Myocyte (in vitro differentiated cells): ENCODE data around the gene TAC4. TPM values are rescaled to one million over a fixed set of nuclear protein-coding genes. Genes with fewer than 3 reads are reported as not detected.

Experiments used
- DNase-seq: peaks from one replicate; pipeline ENCODE4 v3.0.0-alpha.2; 2012; ENCODE audit warnings: low read depth
- total RNA-seq: library from RNA; depleted of rRNA; stranded (reverse); fragments of >200 nt; gene quantifications from 2 replicates; pipeline ENCODE4 v1.2.3, GENCODE V29; 2014

The TAC4 gene
- total RNA-seq, 1 donor from 2014 or later: not detected

DNA sequence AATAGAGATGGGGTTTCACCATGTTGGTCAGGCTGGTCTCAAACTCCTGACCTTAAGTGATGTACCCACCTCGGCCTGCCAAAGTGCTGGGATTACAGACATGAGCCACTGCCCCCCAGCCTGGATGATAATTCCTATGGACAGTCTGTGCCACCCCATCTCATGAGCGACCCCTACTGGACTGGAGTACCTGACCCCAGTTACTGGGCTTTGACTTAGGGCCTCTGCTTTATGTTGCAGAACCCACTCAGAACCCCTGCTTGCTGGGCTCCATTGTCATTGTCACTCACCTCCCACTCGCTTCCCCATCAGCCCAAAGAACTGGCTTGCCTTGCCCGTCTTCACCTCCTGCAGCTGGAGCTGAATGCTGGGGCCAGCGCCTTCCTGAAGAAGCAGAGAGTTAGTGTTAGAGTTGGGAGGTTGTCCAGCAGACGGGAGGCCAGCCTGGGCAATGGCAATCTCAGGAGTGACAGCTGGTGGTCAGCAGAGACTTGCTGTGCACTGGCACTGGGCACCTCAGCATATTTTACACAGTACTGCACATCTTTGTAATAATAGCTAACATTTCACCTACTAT is 4.0 kb downstream of the TAC4 start:
- DNase-seq: no peak

DNA sequence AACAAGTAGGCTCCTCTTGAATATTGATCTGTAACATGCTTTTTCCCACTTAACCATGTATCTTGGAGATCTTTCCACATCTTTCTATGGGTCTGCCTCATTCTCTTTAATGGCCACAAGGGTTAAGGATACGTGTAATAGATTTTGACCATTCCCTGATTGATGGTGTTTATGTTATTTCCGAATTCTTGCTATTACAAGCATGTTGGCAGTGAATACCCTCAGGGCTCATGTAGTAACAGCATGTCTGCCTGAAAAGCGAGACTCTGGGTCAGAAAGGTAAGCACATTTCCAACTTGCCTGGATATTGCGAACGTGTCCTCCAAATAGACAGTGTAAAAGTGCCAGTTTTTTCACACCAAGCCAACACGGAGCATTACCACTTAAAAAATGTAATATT is 5.0 kb downstream of the TAC4 start:
- DNase-seq: no peak

GRCh38 chr17:49842371-49842770 is 5.5 kb downstream of the TAC4 start:
- DNase-seq: no peak

- DNase-seq: no peak
Measured at GRCh38 chr17:49841548-49841947, 6.3 kb downstream of the TAC4 start.

DNA sequence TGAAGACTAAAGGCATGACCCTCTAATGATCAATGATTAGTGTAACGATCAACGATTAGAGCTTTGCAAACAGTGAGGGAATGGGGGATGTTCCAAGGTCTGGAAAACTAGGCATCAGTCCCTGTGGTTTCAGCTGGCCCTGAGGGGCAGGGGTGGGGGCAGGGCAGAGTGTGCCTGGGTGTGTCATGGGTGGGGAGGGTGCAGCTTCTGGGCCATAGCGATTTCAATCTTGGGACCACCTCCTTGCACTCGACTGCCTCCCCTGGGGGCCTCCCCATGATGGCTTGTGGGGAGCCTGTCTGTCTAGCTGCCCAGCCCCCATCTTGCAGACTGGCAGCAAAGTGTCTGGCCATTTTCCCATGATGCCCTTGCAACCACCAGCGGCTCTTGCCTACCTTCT is 8.4 kb downstream of the TAC4 start:
- DNase-seq: no peak

DNA sequence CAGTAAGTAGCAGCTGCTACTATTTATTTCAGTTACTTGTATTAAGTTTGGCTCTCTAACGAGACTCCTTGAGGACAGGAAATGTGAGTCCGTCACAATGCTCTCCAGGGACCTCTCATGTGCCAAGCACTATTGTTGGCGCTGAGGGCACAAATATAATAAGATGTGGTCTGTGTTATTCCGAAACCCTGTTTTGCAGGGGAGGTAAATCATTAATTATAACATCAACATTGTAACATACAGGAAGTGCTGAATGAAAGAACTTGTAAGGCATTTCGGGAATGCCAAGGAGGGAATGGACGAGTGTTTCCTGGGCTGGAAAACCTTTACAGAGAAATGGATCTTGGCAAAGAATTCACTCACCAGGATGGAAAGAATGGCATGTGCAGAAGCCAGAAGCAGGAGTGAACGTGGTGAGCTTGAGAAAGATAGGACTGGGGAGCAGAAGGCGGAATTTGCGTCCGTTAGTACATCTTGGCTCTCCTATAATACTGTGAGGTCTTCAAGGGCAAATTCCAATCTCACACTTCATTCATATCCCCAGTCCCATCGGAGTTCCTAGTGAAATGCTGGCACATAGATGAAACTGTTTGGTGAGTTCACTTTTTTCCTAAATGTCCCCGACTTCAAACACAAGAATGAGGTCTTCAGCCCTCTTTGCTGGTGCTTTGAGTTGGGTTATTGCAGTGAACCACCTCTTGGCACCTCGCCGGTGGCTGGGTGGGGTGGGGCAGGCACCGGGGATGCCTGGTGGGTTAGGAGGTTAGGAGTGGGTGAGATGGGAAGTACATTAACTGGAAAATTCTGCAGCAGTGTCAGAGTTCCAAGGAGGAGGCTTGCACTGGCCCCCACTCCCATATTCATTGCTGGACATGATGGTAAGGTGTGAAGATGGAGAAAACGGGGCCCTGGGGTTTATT is 11.5 kb downstream of the TAC4 start:
- DNase-seq: peak; percentile 28

- DNase-seq: no peak
Measured at GRCh38 chr17:49835472-49835871, 12.4 kb downstream of the TAC4 start.

GRCh38 chr17:49834118-49834743 is 13.6 kb downstream of the TAC4 start:
- DNase-seq: no peak

GRCh38 chr17:49832840-49833599 is 14.8 kb downstream of the TAC4 start:
- DNase-seq: no peak

DNA sequence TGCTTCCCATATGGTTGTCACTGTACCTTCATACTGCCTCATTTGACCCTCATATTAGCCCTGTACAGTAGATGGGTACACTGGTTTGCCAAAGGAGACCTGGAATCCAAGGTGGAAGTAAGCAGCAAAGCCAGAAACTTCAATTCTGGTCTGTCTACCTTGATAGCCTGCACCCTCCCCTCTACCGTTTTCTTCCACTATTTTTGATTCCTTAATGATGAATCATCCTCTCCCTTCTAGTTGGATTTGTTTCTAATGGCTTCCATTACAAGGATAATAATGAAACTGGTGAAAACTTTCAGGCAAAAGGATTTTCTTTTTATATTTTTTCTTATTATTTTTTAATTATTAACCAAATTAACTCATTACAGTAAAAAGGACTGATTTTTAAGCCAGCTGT is 17.3 kb downstream of the TAC4 start:
- no peak for DNase-seq

GRCh38 chr17:49829026-49829425 is 18.8 kb downstream of the TAC4 start:
- DNase-seq: no peak

- DNase-seq: peak; percentile 73
Measured at GRCh38 chr17:49828325-49828724, 19.5 kb downstream of the TAC4 start.

GRCh38 chr17:49825645-49826044 is 22.2 kb downstream of the TAC4 start:
- no peak for DNase-seq

DNA sequence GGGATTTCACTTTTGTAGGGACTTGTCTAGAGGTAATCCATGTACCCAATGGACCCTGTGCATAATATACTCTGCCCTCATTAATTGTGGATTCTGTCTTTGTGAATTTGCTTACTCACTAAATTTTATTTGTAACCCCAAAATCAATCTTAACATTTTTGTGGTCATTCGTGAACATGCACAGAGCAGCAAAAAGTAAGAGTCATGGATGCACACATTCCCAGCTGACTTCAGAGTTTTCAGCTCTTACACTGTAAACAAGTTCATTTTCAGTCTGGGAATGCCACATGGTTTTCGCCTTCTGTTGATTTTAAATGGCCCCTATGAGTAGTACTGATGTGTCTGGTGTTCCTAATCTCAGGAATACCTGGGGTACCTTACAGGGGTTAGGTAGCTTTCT is 24.3 kb downstream of the TAC4 start:
- DNase-seq: peak; percentile 27

- peak; percentile 66 for DNase-seq
Measured at GRCh38 chr17:49822829-49823228, 25.0 kb downstream of the TAC4 start.

DNA sequence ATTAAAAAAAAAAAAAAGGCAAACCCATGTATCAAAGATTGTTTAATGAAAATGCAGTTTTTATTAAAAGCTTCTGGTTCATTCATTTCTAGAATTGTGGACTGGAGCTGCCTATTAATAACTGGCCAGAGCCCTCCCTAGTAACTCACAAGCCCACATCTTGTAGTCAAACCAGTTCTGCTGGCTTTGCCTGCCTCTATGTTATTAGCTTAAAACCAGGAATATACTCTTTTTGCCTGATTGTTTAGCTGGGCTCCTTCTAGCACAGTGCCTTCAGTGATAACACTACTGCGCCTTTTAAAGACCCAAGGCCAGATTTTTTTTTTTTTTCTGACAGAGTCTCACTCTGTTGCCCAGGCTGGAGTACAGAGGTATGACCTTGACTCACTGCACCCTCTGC is 26.0 kb downstream of the TAC4 start:
- DNase-seq: no peak

DNA sequence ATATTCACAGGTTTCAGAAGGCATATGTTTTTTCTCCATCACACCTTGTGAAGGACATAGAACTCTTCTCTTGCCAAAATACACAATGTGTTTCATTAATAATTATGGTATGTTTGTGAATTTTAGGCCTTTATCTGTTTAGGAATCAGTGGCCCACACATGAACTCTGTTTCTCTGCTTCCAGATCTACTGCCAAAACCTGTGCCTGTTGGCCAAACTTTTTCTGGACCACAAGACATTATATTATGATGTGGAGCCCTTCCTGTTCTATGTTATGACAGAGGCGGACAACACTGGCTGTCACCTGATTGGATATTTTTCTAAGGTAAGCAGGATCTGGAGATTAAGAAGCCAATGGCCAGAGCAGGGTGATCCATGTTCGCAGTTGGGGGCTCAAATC is 26.4 kb downstream of the TAC4 start:
- DNase-seq: no peak

GRCh38 chr17:49820773-49821172 is 27.1 kb downstream of the TAC4 start:
- DNase-seq: no peak

DNA sequence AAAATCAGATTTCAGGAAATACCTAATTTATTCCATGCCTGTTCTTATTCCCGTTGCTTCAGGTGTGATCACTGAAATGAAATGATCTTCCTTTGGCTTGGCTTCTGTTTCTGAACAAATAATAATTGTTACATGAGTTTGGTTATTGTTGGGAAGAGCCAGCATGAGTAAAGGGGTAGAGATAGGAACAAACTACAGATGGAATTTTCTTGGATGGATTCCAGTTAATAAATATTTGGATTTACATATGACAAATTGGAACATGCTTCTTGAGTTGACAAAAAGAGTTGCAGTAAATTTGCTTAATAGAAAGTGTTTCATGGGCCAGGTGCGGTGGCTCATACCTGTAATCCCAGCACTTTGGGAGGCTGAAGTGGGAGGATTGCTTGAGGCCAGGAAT is 28.2 kb downstream of the TAC4 start:
- DNase-seq: no peak

DNA sequence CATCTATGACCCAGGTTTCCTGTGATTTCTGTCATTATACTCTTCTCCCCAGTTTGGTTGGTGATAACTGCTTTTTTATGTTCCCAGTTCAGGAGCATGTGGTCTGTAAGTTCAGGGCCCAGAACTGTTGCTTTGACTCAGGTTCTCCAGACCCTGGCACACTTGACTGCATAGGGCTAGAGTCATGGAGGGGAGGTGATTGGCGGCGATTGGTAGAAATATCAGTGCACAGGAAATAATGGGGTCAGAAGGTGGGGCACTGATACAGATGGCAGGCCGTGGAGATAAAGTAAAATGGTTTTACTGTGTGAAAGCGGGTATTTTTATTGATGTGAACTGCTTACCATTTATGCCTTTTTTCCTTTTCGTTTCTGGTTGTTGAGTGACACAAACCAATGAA is 28.7 kb downstream of the TAC4 start:
- no peak for DNase-seq

DNA sequence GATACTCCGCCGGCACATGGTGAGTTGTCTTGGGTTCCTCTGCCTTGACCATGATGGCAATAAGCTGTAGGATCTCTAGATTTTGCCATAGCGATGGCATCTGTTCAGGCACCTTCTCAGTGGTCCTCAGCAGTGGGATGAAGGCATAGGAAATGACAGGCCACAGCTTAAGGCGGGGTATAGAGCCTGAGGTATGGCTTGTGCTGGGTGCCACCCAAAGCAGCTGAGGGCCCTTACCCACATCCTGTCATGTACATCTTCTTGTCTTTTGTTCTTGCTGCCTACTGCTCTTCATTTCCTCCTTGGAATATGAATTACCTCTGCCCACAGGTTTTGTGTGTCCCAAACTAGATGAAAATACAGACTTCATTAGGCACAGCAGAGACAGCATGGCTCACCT is 29.9 kb downstream of the TAC4 start:
- no peak for DNase-seq
